DND-41 (cell line): Measurements from ENCODE around the gene ACOXL.

Experiments used
- ATAC-seq: fragments of 200-7000 bp; cut with Tn5 transposase; 3 replicates; pipeline ENCODE4 v1.9.1; 2021; ENCODE audit warnings: low read depth; ENCODE audit not compliant: insufficient read depth
- DNase-seq: peaks from one replicate; pipeline ENCODE4 v3.0.0-alpha.2; 2020
- H2AFZ ChIP-seq: 2 replicates; pipeline ENCODE4 v1.6.0; 2012; ENCODE audit warnings: low read depth, low read length
- H3K27ac ChIP-seq: 2 replicates; pipeline ENCODE4 v1.5.1; 2012; ENCODE audit warnings: low read length, inconsistent platforms
- H3K27me3 ChIP-seq: fragments of 200-600 bp; sonication (generic); 2 replicates; pipeline ENCODE4 v1.6.0; 2012; ENCODE audit warnings: low read length, mild to moderate bottlenecking, inconsistent platforms; ENCODE audit not compliant: insufficient read depth, poor library complexity
- H3K36me3 ChIP-seq: 2 replicates; pipeline ENCODE4 v1.5.1; 2012; ENCODE audit warnings: low read length, inconsistent platforms; ENCODE audit not compliant: insufficient read depth
- H3K4me1 ChIP-seq: 2 replicates; pipeline ENCODE4 v1.5.1; 2012; ENCODE audit warnings: mild to moderate bottlenecking, low read length; ENCODE audit not compliant: insufficient read depth
- H3K4me2 ChIP-seq: 2 replicates; pipeline ENCODE4 v1.6.0; 2012; ENCODE audit warnings: mild to moderate bottlenecking, moderate library complexity, low read length, inconsistent platforms; ENCODE audit not compliant: insufficient read depth
- H3K4me3 ChIP-seq, 2 experiments: fragments of 200-600 bp in 1 of 2; shearing (Covaris generic) in 1 of 2; 2 replicates each; pipeline ENCODE4 v1.5.1; 2012 to 2016; ENCODE audit warnings: inconsistent platforms in 2 of 2, low read length in 2 of 2, mild to moderate bottlenecking in 2 of 2, low read depth in 1 of 2, moderate library complexity in 1 of 2
- H3K79me2 ChIP-seq: 2 replicates; pipeline ENCODE4 v1.6.0; 2012; ENCODE audit warnings: low read length, inconsistent platforms; ENCODE audit not compliant: insufficient read depth
- H3K9ac ChIP-seq: 2 replicates; pipeline ENCODE4 v1.6.0; 2012; ENCODE audit warnings: low read depth, mild to moderate bottlenecking, inconsistent platforms, low read length, moderate library complexity
- H3K9me3 ChIP-seq: 2 replicates; pipeline ENCODE4 v1.5.1; 2012; ENCODE audit warnings: low read length, moderate library complexity, mild to moderate bottlenecking, inconsistent platforms; ENCODE audit not compliant: insufficient read depth, severe bottlenecking
- H4K20me1 ChIP-seq: 2 replicates; pipeline ENCODE4 v1.6.0; 2012; ENCODE audit warnings: low read length; ENCODE audit not compliant: insufficient read depth
- EZH2 ChIP-seq: IDR thresholded peaks from 3 replicates; pipeline ENCODE4 v1.6.1; 2012; ENCODE audit warnings: borderline replicate concordance, low read depth, mild to moderate bottlenecking, moderate library complexity, low read length, inconsistent platforms; ENCODE audit not compliant: severe bottlenecking
- TF ChIP-seq, protein P1 (sequence below): IDR thresholded peaks from 2 replicates; pipeline ENCODE4 v1.5.1; 2012; ENCODE audit warnings: borderline replicate concordance, low read length, moderate library complexity, mild to moderate bottlenecking; ENCODE audit not compliant: poor library complexity, severe bottlenecking; ENCODE audit errors: extremely low read depth

The ACOXL gene

DNA sequence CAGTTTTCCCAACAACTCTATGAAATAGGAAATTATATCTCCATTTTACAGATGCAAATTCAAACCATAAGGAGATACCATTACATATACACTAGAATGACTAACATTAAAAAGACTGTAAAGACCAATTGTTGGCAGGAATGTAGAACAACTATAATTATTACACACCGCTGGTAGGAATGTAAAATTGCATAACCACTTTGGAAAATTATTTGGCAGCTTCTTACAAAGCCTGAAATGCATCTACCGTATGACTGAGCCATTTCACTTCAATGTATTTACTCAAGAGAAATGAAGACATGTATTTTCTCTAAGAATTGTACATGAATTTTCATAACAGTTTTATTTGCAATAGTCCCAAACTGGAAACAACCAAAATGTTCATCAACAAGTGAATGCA lies 199.3 kb downstream of the ACOXL start:
- H3K4me2 ChIP-seq, result no peak overlapping the region
- ATAC-seq (no peak), DNase-seq (no peak)
- no peak overlapping the region for H3K9ac ChIP-seq
- H4K20me1 ChIP-seq, result no peaks in the 10 kb centered on the region
- no peak overlapping the region for H3K27ac ChIP-seq
- H3K9me3 ChIP-seq, result peaks cover 30% of the 10 kb centered on the region
- TF ChIP-seq, protein P1, sequence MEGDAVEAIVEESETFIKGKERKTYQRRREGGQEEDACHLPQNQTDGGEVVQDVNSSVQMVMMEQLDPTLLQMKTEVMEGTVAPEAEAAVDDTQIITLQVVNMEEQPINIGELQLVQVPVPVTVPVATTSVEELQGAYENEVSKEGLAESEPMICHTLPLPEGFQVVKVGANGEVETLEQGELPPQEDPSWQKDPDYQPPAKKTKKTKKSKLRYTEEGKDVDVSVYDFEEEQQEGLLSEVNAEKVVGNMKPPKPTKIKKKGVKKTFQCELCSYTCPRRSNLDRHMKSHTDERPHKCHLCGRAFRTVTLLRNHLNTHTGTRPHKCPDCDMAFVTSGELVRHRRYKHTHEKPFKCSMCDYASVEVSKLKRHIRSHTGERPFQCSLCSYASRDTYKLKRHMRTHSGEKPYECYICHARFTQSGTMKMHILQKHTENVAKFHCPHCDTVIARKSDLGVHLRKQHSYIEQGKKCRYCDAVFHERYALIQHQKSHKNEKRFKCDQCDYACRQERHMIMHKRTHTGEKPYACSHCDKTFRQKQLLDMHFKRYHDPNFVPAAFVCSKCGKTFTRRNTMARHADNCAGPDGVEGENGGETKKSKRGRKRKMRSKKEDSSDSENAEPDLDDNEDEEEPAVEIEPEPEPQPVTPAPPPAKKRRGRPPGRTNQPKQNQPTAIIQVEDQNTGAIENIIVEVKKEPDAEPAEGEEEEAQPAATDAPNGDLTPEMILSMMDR, result no peak
- TF ChIP-seq EZH2, result no peak
- H3K36me3 ChIP-seq, result no peaks in the 10 kb centered on the region
- no peaks in the 10 kb centered on the region for H3K4me1 ChIP-seq
- H2AFZ ChIP-seq, result no peak overlapping the region
- H3K79me2 ChIP-seq, result no peaks in the 10 kb centered on the region
- no peak overlapping the region for H3K4me3 ChIP-seq
- H3K27me3 ChIP-seq, result no peaks in the 10 kb centered on the region

DNA sequence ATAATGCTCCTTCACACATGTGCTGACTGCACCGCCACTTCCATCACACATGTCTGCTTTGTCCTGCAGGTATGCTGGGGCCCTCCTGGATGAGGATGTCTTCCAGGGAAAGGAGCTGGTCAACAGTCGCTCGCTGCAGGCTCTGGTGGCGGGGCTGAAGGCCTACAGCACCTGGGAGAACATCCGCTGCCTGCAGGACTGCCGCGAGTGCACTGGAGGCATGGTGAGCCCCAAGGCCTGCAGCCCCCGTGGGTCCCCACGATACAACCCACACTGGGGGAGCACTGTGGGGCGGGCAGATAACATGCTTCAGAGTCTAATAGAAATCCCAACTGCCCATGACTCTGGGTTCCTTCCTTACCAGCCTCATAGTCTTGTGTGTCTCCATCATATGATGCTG lies 201.0 kb downstream of the ACOXL start:
- Histone ChIP-seq H3K4me1 (no peaks in the 10 kb centered on the region), H3K4me2 (no peak overlapping the region), H4K20me1 (no peaks in the 10 kb centered on the region)

DNA sequence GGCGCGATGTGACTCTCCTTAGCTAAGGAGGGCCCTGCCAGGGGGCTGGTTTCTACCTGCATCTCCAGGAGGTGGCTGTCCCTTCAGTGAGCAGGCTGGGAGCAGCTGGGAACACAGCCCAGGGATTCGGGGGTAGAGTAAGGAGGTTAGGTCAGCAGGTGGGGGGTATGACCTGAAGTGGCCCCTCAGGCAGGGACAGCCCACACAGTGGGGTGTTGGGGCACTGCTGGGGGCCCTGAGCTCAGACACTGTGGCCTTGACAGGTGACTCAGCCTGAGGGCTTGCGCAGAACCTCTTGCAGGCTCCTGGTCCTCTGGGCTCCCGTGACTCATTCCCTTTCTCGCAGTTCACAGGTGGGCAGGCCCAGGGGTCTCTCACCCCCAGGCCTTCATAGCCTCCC lies 202.6 kb downstream of the ACOXL start:
- Histone ChIP-seq H4K20me1 (no peaks in the 10 kb centered on the region), H3K27me3 (no peaks in the 10 kb centered on the region), H3K4me2 (no peak overlapping the region), H3K79me2 (no peaks in the 10 kb centered on the region), H3K36me3 (no peaks in the 10 kb centered on the region), H3K4me1 (no peaks in the 10 kb centered on the region), H2AFZ (no peak overlapping the region), H3K9ac (no peak overlapping the region), H3K4me3 (no peak overlapping the region), H3K27ac (no peak overlapping the region), H3K9me3 (peaks cover 8% of the 10 kb centered on the region)
- ATAC-seq (no peak), DNase-seq (no peak)
- TF ChIP-seq EZH2, result no peak
- TF ChIP-seq, protein P1, result no peak

More for the DNA sequence above, 201.0 kb downstream of the ACOXL start:
- Histone ChIP-seq H3K79me2 (no peaks in the 10 kb centered on the region), H3K27me3 (no peaks in the 10 kb centered on the region), H3K9me3 (peaks cover 21% of the 10 kb centered on the region), H3K4me3 (no peak overlapping the region), H2AFZ (no peak overlapping the region), H3K27ac (no peak overlapping the region), H3K9ac (no peak overlapping the region), H3K36me3 (no peaks in the 10 kb centered on the region)
- ATAC-seq (no peak), DNase-seq (no peak)
- TF ChIP-seq EZH2, result no peak
- TF ChIP-seq, protein P1, result no peak

DNA sequence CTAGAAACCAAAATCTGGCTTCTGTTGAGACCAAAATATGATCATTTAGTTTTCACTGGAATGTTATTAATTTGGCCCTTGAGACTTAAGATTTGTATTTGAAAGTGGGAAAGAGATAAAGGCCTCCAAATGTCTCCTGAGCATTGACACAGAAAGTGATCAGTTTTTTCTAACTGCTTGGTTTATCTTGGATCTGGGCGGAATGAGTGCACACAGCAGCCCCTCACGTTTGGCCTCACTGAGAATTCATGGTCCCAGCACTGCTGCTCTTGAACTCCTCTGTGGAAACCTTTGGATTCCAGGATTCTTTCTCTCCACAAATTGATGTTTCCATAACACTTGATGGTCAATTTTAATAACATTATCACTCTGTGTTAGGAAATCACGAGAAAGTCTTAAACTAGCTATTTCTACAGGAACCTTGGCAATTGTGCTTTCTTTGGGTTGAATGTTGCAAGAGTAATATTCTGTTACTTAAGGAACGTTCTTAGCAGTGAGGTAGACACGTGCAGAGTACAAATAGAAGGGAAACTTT lies 208.1 kb downstream of the ACOXL start:
- no peak overlapping the region for H3K4me3 ChIP-seq
- no peaks in the 10 kb centered on the region for H3K4me1 ChIP-seq
- no peaks in the 10 kb centered on the region for H3K79me2 ChIP-seq
- no peak overlapping the region for H2AFZ ChIP-seq
- no peaks in the 10 kb centered on the region for H4K20me1 ChIP-seq
- no peak for DNase-seq
- H3K36me3 ChIP-seq, result no peaks in the 10 kb centered on the region
- no peak for TF ChIP-seq EZH2
- no peaks in the 10 kb centered on the region for H3K9me3 ChIP-seq
- ATAC-seq, result no peak
- no peak overlapping the region for H3K4me2 ChIP-seq
- H3K9ac ChIP-seq, result no peak overlapping the region
- H3K27me3 ChIP-seq, result no peaks in the 10 kb centered on the region
- no peak overlapping the region for H3K27ac ChIP-seq
